ENCODE data around the gene INPP5A. TPM values are rescaled to one million over a fixed set of nuclear protein-coding genes. Genes with fewer than 3 reads are reported as not detected.
"Not testable (repeated sequence)": the region's sequence is repeated elsewhere in the genome, so short reads cannot be mapped to it uniquely, and the experiment has no call there.

INPP5A gene
- total RNA-seq, 1 donor from 2014 or later, result 18.1 TPM

DNA sequence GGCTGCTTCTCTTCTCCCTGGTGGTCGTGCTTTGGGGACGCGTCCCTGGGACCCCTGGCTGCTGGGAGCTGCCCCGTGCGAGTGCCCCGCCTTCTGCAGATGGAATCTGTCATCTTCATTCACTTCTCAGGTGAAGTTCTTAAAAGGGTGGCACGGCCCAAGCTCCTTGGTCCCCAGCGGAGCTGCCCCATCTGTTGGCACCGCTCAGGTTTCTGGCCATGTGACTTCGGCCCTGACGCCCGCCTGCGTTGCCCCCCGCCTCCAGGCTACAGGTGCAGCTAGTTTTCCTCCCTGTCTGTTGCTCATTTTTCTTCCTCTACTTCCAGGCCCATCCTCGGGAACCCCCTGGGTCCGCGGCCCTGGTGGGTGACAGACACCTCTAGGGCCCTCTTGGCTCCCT, 255.2 kb downstream of the INPP5A start:
- no peak for DNase-seq (ENCODE audit: low read depth in 2 of 2)

DNA sequence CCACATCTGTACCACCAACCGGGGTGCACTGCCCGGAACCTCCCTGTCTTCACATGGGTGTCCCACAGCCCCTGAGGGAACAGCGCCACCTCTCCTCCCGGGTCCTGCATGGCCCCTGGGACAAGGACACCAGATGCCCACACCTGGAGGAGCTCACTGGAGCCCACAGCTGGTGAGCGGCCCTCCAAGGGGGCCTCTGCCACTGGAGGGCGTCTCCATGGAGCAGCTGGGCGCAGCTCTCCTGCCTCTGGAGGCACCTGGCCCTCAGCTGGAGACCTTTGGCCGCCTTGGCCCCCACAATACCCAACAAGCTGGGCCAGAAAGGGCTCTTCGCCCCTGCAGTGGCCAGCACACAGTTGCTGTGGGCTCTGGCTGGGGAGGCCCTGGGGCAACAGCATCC, 255.6 kb downstream of the INPP5A start:
- no peak for DNase-seq (ENCODE audit: low read depth in 2 of 2)

DNA sequence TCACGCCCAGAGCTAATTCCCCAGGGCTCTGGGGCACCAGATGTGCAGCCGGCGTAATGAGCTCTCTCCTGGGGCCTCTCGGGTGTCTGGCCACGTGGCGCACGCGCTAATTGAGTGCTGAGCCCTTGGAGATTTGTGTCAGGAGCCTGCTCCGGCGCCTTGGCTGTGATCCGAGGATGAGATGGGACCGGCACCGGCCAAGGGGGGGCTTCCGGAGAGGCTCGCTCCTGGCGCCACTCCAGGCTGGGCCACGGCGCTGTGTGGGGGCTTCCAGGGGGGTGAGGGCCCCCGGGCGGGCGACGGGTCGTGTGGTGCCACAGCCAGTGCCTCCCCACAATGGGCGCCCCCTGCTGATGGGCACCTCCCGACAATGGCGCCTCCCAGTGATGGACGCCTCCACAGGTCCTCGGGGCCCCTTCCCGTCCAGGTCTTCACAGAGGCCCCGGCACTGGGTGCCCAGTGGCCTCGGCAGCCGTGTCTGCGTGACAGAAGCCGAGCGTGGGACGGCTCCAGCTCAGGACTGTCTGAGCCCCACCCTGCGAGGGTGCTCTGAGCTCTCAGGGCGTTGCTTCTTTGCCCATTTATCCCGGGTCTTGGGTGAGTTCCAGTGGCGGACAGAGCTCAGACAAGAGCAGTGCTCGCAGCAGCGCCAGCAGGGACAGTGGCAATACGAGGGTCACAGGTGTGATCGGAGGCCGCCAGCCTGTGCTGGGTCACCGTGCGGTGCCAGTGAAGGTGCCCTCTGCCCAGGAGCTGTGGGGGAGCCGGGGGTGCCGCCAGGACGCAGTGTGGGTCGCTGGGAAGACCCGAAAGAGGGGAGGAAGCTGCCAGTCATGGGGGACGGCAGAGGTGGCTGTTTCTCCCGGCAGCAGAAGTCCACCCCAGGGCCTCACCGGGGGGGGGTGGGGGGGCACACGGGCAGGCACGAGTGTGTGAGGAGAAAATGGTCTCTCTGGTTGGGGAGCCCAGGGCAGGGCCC, 256.6 kb downstream of the INPP5A start:
- DNase-seq (ENCODE audit: low read depth in 2 of 2), result no peak

DNA sequence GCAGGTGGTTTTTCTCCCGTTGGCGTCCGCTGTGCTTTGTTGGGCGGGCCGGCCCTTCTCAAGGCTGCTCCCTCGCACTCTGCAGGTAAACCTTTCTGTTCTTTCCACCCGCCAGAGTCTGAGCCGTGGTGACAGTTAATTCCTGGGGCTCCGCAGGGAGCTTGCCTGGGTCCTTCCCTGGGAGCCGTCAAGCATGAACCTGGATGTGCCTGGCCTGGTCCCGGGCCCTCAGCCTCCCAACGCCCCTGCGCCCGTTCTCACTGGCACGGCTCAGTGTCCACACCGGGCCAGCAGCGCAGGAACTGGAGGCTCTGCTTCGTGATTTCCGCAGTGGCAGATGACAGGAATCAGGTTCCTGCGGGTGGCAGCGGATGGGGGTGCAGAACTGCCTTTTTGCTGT, 259.3 kb downstream of the INPP5A start:
- no peak for DNase-seq (ENCODE audit: low read depth in 2 of 2)

DNA sequence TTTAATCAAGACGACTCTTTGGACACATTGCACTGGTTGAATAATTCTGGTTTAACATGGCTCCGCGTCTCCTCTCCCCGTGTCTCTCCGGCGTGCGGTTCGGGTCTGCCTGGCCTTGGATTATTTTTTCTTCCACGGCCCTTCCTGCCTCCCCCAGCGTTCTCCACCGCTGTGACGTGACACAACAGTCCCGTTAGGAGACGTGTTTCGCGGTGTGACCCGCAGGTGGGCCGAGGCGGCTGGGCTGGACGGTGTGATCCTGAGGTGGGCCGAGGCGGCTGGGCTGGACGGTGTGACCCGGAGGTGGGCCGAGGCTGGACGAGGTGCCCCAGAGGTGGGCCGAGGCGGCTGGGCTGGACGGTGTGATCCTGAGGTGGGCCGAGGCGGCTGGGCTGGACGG, 260.4 kb downstream of the INPP5A start:
- DNase-seq (ENCODE audit: low read depth in 2 of 2), result not testable (repeated sequence)

DNA sequence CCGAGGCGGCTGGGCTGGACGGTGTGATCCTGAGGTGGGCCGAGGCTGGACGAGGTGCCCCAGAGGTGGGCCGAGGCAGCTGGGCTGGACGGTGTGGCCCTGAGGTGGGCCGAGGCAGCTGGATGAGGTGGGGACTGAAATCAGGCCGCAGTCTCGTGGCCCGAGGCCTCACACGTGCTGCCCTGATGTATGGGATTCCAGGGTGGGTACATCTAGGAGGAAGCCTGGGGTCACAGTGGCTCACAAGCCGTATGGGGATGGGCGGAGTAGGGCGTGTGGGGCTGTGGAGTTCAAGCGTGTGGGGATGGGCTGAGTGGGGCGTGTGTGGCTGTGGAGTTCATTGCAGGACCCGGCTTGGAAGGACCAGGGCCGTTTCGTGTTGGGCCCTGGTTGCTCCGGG, 260.8 kb downstream of the INPP5A start:
- DNase-seq (ENCODE audit: low read depth in 2 of 2), result no peak

DNA sequence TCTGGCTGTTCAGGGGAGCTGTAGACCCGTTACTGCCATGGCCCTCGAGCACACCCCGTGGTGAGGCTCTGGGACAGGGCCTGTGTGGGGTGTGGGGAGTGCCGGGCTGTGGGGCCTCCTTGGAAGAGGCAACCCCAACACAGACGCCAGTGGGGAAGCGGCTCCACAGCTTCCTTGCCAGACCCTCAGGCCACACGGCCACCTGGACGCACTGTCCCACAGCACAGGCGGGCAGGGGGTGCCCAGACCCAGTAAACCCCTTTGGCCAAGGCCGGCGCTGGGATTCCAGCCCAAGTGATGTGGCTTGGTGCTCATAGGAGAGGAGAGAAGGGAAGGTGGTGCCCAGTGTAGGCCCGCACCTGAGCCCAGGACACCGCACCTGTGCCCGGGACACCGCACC, 261.3 kb downstream of the INPP5A start:
- DNase-seq (ENCODE audit: low read depth in 2 of 2), result no peak

DNA sequence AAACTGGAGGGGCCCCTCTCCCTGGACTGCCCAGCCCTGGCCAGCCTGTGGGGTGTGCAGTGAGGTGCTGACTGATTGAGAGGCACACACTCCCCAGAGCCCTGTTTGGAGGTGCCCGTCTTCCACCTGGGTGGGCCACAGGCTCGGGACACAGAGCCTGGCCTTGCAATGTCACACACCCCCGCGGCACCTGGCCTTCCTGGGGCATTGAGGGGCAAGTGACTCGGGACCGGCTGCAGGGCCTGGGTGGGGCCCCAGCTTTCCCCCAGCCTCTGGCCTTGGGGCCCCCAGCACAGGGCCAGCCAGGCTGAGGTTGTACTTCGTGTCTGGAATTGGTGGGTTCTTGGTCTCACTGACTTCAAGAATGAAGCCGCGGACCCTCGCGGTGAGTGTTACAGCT, 262.3 kb downstream of the INPP5A start:
- DNase-seq (ENCODE audit: low read depth in 2 of 2), result no peak

DNA sequence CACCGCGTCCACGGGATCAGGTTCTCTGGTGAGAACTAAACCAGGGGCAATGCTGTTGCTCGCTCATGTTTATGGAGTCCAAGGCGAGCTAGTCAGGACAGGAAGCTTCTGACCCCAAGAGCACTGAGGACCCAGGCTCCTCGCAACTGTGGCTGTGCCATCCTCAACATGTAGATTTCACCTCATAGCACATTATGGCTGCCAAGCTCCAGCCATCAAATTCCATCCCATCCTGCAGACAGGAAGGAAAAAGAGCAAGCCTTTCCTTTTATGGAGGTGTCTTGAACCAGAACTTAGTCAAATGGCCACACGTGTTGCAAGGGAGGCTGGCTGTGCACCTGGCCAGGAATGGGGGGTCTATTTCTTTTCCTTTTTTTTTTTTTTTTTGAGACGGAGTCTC, 264.5 kb downstream of the INPP5A start:
- DNase-seq (ENCODE audit: low read depth in 2 of 2), result no peak

DNA sequence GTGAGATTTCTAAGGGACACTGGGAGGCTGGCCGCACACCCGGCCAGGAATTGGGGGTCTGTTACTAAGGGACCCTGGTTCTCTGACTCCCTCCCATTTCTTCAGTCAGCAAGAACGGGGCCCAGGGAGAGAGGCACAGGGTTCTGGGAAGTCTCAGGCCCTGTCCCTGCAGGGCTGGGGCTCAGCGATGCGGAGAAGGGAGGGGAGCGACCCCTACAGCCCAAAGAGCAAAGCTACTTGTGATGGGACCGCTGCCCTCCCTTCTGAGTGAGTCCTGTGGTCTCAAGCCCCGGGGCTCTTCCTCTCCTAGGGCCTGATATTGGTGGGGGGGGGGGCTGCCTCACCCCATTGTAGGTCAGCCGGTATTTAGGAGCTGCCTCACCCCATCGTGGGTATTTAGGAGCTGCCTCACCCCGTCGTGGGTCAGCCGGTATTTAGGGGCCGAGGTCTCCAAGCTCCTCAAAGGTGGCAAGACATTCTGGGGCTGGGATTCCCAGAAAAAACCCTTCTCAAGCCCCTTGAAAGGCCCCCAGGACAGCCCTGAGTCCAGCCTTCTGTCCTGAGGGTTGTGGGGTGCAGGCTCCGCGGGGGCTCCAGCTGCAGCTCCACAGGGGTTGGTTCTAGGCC, 265.2 kb downstream of the INPP5A start:
- DNase-seq (ENCODE audit: low read depth in 2 of 2), result no peak

DNA sequence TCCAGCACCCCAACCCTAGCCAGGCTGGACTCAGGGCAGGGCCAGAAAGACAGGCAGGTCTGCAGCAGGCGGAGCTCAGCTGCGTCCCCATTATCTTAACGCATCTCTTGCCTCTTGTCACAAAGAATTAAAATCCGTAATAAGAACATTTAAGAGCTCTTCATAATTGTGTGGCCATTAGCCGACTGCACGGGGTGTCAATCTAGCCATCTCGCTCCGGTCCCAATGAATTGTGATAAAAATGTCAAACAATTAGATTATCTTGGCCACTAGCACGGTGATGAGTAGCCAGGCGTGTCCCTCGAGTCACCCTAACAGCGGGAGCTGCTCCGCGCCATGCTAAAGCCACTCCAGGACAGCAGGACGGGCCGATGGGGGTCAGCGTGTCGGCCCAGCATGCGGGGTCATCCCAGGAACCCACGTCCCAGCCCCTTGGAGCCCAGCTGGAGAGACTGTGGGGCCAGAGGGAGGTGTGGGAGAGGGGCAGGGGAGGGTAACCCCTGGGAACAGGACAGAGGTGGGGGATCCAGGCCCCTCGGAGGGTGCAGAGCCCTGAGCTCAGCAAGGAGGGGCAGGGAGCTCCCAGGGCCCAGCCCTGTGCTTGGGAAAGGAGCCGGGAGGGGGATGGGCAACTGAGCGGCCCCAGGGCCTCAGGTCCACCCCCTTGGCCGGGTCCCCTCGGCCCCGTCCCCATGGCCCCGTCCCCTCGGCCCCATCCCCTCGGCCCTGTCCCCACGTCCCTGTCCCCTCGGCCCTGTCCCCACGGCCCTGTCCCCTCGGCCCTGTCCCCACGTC, 266.0 kb downstream of the INPP5A start:
- no peak for DNase-seq (ENCODE audit: low read depth in 2 of 2)

DNA sequence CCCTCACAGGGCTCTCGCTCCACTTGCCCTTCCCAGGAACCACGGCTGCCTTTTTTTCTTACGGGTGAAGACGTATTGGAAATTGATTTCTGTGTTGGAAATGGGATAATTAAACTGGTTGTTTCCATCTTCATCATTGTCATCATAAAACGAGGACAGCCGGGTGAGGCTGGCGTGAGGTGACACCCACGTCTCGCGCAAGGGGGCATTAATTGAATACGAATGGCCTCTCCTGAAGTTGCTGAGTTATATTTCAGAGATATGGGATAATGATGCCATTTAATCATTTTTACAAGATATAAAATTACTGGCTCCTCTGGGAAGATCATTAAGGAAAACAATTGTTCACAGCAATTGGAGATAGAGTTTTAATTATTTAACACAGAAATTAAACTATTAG, 266.7 kb downstream of the INPP5A start:
- DNase-seq (ENCODE audit: low read depth in 2 of 2), result no peak

DNA sequence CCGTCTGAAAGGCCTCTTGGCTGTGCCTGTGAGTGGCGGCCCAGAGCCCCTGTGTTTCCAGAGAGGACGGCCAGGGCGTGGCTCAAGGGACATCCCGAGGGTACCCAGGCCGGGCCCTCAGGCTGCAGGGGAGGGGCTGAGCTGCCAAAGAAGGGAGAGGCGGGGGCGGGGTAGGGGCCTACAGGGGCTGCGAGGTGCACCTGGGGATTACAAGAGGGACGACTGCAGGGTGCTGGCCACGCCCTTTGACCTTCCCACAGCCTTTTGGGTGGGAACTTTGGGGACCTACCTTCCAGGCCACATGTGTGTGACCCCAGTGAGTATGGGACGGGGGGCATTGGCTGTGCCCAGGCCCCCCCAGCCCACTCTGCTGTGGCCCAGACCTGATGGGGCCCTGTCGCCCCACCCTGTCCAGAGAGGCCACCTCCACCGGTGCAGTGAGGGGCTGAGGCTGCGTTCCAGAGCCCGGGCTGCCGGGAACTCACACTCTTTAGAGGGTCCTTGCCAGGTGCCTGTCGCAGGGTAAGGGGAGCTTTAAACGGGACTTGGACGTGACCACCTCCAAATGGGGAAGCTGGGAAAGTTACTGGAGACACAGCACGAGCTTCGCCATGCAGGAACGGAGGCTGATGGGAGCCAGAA, 267.3 kb downstream of the INPP5A start:
- no peak for DNase-seq (ENCODE audit: low read depth in 2 of 2)

DNA sequence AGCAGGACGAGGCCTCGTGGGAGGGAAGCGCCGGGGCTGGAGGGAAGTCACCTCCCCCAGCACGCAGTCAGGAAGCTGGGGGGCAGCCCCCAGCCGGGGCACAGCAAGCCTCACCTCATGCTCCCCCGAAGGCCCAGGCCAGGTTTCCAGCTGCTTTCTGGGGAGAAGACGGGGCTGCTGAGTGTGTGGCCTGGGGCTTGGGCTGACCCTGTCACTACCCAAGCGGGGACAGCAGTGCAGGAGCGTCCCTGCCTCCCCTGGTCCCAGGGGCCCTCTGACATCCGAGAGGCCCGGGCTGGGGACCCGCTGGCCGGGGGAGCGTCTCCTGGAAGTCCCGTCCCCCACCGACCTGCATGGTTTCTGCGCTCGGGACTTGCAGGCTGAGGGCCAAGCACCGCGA, 268.0 kb downstream of the INPP5A start:
- no peak for DNase-seq (ENCODE audit: low read depth in 2 of 2)

DNA sequence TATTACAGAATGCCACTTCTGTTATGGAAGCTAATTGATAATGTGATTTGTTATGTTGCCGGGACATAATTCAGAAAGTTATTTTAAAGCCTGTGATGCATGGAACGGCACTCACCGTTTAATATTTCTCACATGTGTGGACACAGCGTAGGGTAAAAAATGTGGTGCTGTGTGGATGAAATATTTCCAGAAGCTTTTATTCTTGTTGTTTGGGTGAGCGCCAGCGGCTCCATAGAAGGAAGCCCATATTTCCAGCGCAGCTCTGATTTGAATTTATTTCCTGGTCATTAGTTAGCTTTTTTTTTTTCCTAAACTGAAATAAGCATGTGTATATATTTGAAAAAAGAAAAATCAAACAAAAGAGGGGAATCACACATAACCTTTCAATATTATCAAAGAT, 268.5 kb downstream of the INPP5A start:
- DNase-seq (ENCODE audit: low read depth in 2 of 2), result peak in 1 of 2 donors; percentile 56

DNA sequence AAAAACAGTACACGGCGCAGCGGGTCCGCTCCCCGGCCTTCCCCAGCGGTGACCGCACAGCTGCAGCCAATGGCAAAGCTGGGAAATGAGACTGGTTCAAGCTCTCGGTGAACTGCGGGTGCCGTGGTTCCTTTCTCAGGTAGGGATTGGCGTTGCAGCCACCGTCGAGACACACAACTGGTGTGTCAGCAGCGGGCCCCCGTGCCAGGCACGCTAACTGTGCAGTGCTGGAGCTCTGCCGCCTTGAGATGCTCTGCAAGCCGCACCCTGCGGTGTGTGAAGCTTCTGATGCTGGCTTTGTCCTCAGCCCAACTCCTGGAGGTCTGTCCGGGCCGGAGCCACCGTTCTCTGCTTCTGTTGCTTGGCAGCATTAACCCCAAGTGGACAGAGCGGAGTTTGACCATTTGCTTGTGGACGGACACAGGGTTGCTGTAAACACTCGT, 269.0 kb downstream of the INPP5A start:
- no peak for DNase-seq (ENCODE audit: low read depth in 2 of 2)

DNA sequence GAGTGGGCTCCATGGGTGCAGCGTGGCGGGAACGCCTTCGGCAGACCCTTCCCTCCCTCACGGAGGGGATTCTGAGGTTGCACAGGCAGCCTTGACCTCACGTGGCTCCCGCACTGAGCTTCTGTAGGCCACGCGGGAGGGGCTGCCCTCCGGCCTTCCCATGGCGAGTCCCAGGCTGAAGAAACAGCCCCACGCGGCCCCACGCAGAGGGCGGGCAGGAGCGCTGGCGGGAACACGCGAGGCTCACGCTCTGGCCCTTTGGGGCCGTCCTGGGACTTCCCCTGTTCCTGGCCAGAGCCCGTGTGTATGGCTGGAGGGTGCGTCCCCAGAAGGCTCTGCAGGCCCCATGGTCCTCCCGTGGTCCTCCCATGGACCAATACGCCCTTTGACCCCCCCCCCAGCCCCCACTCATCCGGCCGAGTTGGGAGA, 270.0 kb downstream of the INPP5A start:
- DNase-seq (ENCODE audit: low read depth in 2 of 2), result no peak

DNA sequence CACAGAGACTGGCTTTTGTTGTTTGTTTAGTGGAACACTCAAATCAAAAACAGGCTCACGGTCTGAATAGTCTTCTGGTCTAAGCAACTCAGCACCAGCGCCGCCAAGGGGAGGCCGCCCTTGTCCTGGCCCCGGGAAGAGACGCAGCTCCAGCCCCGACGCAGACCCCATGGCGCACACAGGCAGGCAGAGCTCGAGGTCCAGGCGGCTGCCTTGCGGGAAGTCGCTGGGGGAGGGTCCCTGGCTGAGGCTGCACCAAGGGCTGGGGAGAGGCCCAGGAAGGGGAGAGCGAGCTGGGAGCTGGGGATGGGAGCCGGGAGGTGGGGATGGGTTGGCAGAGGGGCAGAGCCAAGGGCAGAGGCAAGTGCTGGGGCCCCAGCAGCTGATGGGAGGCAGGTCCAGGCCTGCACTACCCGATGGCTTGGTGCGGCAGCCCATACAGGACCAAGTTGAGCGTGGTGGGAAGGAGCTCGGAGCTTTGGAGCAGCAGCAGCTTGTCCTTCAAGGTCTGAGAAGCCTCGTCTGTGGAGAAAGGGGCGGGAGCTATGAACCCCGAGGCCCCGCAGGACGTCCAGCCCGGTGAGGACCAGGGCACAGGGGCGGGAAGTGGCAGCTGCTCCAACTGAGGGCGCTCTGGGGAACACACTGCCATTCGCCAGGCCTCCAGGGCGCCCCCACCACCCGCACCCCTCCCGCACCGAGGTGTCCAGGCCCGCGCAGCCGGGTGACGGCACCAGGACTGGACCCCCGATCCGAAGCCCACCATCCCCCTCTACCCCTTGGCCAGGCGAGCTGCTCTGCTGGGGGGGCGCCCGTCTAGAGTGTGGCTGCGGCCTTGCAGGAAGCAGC, 271.0 kb downstream of the INPP5A start:
- no peak for DNase-seq (ENCODE audit: low read depth in 2 of 2)

DNA sequence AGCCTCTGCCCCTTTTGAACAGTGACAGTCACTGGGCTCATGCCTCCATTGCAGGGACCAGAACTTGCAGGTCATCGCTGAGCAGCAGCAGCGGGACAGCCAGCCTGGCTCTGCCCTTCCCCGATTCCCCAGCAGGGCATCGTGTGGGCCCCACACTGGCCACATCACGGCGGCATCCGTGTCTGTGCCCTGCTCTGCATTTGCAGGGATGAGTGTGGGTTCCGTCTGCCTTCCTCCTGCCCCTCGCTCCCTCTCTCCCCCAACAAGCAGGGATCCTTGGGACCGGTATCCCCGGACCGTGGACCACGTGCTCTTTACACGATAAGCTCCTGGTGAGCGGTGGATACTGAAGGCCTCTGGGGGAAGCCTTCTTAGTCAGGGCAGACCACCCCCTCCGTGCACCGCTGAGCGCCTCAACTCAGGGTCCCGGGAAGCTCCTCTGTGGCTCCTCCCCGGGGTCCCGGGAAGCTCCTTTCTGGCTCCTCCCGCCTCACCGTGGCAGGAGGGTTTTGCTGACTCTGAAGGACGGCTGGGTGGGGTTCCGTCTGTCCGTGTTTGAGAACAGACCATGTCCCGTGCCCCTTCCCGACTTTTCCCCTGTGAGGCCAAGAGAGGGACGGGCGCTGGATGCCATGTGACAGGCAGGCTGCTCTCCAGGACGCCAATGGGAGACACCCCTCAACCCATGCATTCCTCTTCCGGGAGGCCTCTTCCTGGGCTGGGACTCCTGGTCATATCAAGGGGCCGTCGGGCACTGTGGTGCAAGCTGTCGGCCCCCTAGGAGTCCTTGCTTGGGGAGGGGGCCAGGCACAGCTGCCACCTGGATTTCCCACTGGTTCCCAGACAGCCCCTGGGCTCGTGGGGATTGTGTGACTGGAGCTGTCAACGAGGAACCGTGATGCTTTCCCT, 271.9 kb downstream of the INPP5A start:
- no peak for DNase-seq (ENCODE audit: low read depth in 2 of 2)

Measured in lung microvascular endothelial cell (primary cell).